Activated CD8-positive, alpha-beta memory T cell treated with anti-CD3 and anti-CD28 coated beads for 1 hour (primary cell): ENCODE data around the gene COG5.

Experiments
- DNase-seq, 2 donors: peaks; one replicate each; pipeline ENCODE4 v3.0.0-alpha.2; 2020; ENCODE audit warnings: low read depth in 1 of 2; ENCODE audit errors: extremely low read depth in 1 of 2

Gene COG5

GRCh38 chr7:107467972-107468371 lies 95.7 kb downstream of the COG5 start:
- DNase-seq = no peak

GRCh38 chr7:107464666-107465226 lies 99.0 kb downstream of the COG5 start:
- DNase-seq = no peak

- peak in 1 of 2 donors; percentile 4 for DNase-seq
These were observed 100.3 kb downstream of the COG5 start for GRCh38 chr7:107463139-107464078.

- DNase-seq = no peak
These were observed 101.7 kb downstream of the COG5 start for GRCh38 chr7:107461938-107462533.

- no peak for DNase-seq
These were observed 110.3 kb downstream of the COG5 start for GRCh38 chr7:107453388-107453787.

- DNase-seq = no peak
These were observed 112.8 kb downstream of the COG5 start for GRCh38 chr7:107450970-107451369.

- DNase-seq = no peak
These were observed 116.7 kb downstream of the COG5 start for GRCh38 chr7:107446988-107447387.

- no peak for DNase-seq
These were observed 117.2 kb downstream of the COG5 start for GRCh38 chr7:107446531-107446930.

- DNase-seq = no peak
These were observed 121.0 kb downstream of the COG5 start for GRCh38 chr7:107442678-107443077.

GRCh38 chr7:107441581-107442422 lies 121.9 kb downstream of the COG5 start:
- DNase-seq = no peak

GRCh38 chr7:107439025-107439424 lies 124.7 kb downstream of the COG5 start:
- no peak for DNase-seq

GRCh38 chr7:107435749-107436148 lies 128.0 kb downstream of the COG5 start:
- no peak for DNase-seq

- DNase-seq = no peak
These were observed 131.5 kb downstream of the COG5 start for GRCh38 chr7:107432261-107432660.

GRCh38 chr7:107430057-107430456 lies 133.7 kb downstream of the COG5 start:
- no peak for DNase-seq

- no peak for DNase-seq
These were observed 135.1 kb downstream of the COG5 start for GRCh38 chr7:107428642-107429041.

GRCh38 chr7:107427462-107427861 lies 136.3 kb downstream of the COG5 start:
- DNase-seq = no peak

- DNase-seq = no peak
These were observed 149.5 kb downstream of the COG5 start for GRCh38 chr7:107414198-107414597.

- DNase-seq = no peak
These were observed 155.4 kb downstream of the COG5 start for GRCh38 chr7:107408349-107408748.

GRCh38 chr7:107405559-107405958 lies 158.2 kb downstream of the COG5 start:
- no peak for DNase-seq

GRCh38 chr7:107404740-107405537 lies 158.8 kb downstream of the COG5 start:
- no peak for DNase-seq
